ENCODE measurements around the gene TFF3.

- no peak for TF ChIP-seq EZH2 (IDR thresholded peaks at IDR 0.05)
- no peak for TF ChIP-seq POLR2AphosphoS5 (IDR thresholded peaks at IDR 0.05; ENCODE audit: borderline replicate concordance, low read depth, low read length)
Measured at GRCh38 chr21:42289926-42290325, 25.3 kb downstream of the TFF3 start.

Data from SK-N-MC (cell line).